Fibroblast of villous mesenchyme (primary cell): ENCODE measurements around the gene MVB12B. TPM values are rescaled to one million over a fixed set of nuclear protein-coding genes. Genes with fewer than 3 reads are reported as not detected.

Experiments
- DNase-seq: peaks from one replicate; pipeline ENCODE4 v3.0.0-alpha.2; 2010; ENCODE audit warnings: low read depth
- H3K4me3 ChIP-seq: 2 replicates; pipeline ENCODE4 v1.5.1; 2011; ENCODE audit warnings: low read depth, mild to moderate bottlenecking, low read length
- CTCF ChIP-seq: IDR thresholded peaks from 2 replicates; pipeline ENCODE4 v1.5.1; 2012; ENCODE audit warnings: low read depth, mild to moderate bottlenecking, low read length; ENCODE audit not compliant: insufficient read depth
- total RNA-seq: library from RNA; depleted of rRNA; stranded (reverse); fragments of >200 nt; gene quantifications from 2 replicates; pipeline ENCODE4 v1.2.3, GENCODE V29; 2012

MVB12B gene
- total RNA-seq, 1 donor = 3.5 TPM

DNA sequence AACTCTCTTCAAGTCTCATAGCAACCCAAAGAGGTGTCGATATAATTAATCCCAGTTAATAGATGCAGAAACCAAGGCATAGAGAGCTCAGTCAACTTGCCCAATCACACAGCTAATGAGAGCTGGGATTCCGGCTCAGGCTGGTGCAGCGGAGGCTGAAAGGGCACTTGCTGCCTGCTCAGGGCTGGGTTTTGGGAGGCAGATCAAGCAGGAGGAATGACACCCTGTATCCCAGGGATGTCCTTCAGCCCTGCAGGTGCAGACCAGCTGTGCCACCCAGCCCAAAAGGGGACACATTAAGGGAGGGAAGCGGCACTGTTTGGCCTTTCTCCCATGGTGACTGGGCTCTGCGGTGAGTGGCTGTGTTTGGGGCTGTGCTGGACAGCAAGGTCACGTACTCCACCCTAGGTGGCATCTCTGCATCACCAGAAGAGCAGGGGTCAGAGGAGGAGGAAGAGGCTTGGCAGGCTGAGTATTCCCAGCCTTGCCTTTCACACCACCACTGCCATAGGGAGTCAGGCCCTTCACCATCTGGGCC is 124.1 kb downstream of the MVB12B start:
- no peak for DNase-seq
- no peak overlapping the region for H3K4me3 ChIP-seq
- TF ChIP-seq CTCF = no peak

GRCh38 chr9:126451316-126451885 is 124.8 kb downstream of the MVB12B start:
- H3K4me3 ChIP-seq = no peak overlapping the region
- TF ChIP-seq CTCF = no peak
- no peak for DNase-seq

- no peak overlapping the region for H3K4me3 ChIP-seq
- TF ChIP-seq CTCF = no peak
- DNase-seq = no peak
These were observed 125.5 kb downstream of the MVB12B start for GRCh38 chr9:126452106-126452505.

DNA sequence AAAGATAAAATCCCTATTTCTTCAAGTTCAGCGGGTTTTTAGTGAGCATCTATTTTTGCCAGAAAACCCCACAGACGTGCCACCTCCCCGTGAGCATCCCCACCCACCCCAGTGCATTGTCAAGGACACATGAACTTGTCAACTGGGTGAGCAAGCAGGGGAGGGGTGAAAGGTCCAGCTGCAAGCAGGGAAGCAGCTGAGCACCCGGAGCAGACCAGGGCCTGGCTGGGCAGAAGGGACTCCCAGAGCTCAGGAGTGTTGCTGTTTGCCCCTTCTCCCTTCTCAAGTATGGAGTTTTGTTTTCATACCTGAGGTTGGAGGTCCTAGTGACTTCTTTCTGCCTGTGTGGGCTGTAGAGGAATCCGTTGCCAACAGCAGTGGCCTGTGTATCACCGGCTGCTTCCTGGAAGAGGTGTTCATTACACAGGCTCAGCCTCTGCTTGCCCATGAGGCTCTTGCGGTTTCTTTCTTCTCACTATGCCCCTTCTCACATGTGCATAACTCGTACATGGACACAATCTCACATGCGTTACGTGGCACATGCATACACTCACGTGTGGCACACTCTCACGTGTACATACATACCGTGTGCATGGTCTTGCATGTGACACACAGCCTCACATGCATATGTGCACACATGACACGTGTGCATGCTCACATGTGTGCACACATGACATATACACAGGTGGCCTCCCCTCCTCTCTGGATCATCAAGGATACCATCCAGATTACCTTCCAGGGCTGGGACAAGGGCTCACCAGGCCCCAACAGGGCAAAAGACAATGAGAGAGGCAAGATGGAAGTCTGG is 126.7 kb downstream of the MVB12B start:
- no peak for DNase-seq
- TF ChIP-seq CTCF = no peak
- H3K4me3 ChIP-seq = no peak overlapping the region

- DNase-seq = no peak
- no peak overlapping the region for H3K4me3 ChIP-seq
- no peak for TF ChIP-seq CTCF
These were observed 127.6 kb downstream of the MVB12B start for GRCh38 chr9:126454215-126454614.

DNA sequence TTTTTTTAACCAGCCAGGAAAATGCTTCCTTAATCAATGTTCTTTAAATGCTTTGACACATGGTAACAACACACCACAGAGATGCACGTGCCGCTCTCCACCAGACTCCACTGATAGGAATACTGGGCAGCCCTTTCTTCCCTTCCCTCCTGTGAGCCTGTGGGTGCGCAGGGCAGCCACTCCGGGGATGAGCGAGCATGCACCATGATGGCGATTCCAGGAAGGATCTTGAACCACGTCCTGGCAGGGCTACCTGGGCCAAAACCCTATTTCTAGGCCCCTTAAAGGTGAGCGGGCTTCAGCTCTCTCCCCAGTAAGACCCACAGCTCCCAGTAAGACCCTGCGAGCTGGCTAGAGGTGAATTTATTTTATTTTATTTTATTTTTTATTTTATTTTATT is 128.2 kb downstream of the MVB12B start:
- DNase-seq = no peak
- no peak overlapping the region for H3K4me3 ChIP-seq
- TF ChIP-seq CTCF = no peak
